GM21360 (cell line): ENCODE results near the gene BPGM.

Source experiments
- ATAC-seq: cut with Tn5 transposase; IDR thresholded peaks from one replicate; pipeline ENCODE4 v1.9.1; 2021; ENCODE audit warnings: mild to moderate bottlenecking, moderate library complexity; ENCODE audit not compliant: unreplicated experiment

BPGM gene

GRCh38 chr7:134714470-134715205 lies 68.0 kb downstream of the BPGM start:
- ATAC-seq: no peak

- ATAC-seq: no peak
Measured at GRCh38 chr7:134718211-134718875, 71.7 kb downstream of the BPGM start.

GRCh38 chr7:134720091-134720935 lies 73.7 kb downstream of the BPGM start:
- ATAC-seq: no peak

- ATAC-seq: no peak
Measured at GRCh38 chr7:134721171-134721570, 74.5 kb downstream of the BPGM start.

- no peak for ATAC-seq
Measured at GRCh38 chr7:134722786-134723322, 76.2 kb downstream of the BPGM start.

GRCh38 chr7:134723892-134724291 lies 77.2 kb downstream of the BPGM start:
- ATAC-seq: no peak

- ATAC-seq: no peak
Measured at GRCh38 chr7:134724606-134725005, 78.0 kb downstream of the BPGM start.

- no peak for ATAC-seq
Measured at GRCh38 chr7:134726581-134726980, 79.9 kb downstream of the BPGM start.

GRCh38 chr7:134727711-134728110 lies 81.1 kb downstream of the BPGM start:
- no peak for ATAC-seq
